IPS DF 6.9 (cell line): ENCODE results near the gene ETFRF1.

Experiments
- DNase-seq: peaks from one replicate; pipeline ENCODE4 v3.0.0-alpha.2; 2013; ENCODE audit warnings: low read depth, low spot score
- H3K27ac ChIP-seq: one replicate; pipeline ENCODE4 v1.5.1; 2013; ENCODE audit warnings: low read length, control low read depth
- H3K27me3 ChIP-seq: 2 replicates; pipeline ENCODE4 v1.6.1; 2013; ENCODE audit warnings: mild to moderate bottlenecking, low read length; ENCODE audit not compliant: control insufficient read depth, insufficient read depth
- H3K36me3 ChIP-seq: 2 replicates; pipeline ENCODE4 v1.6.1; 2013; ENCODE audit warnings: low read length; ENCODE audit not compliant: control insufficient read depth, insufficient read depth
- H3K4me1 ChIP-seq: 2 replicates; pipeline ENCODE4 v1.6.1; 2013; ENCODE audit warnings: low read length; ENCODE audit not compliant: control insufficient read depth, insufficient read depth
- H3K4me3 ChIP-seq: 2 replicates; pipeline ENCODE4 v1.5.1; 2013; ENCODE audit warnings: mild to moderate bottlenecking, low read length
- H3K9me3 ChIP-seq: 2 replicates; pipeline ENCODE4 v1.6.1; 2013; ENCODE audit warnings: low read length, inconsistent platforms; ENCODE audit not compliant: control insufficient read depth, insufficient read depth
- WGBS: extraction: QIAGEN DNeasy Blood & Tissue Kit; methylation state at CpG from one replicate; pipeline ENCODE4 v1.1.7; 2013; ENCODE audit warnings: mixed read lengths, missing lambda C conversion rate; ENCODE audit not compliant: insufficient read length, insufficient coverage; 5-methylcytosine and 5-hydroxymethylcytosine counted together

Gene ETFRF1

GRCh38 chr12:25249931-25250738, 55.1 kb downstream of the ETFRF1 start:
- Histone ChIP-seq H3K27me3 (no peaks in the 10 kb centered on the region), H3K4me1 (no peaks in the 10 kb centered on the region), H3K36me3 (no peaks in the 10 kb centered on the region), H3K9me3 (no peaks in the 10 kb centered on the region), H3K4me3 (peak overlapping the region; percentile 95), H3K27ac (no peak overlapping the region)
- DNase-seq: no peak
- WGBS: no CpG with 5 or more reads among the region's 56 CpGs

GRCh38 chr12:25250744-25251730, 56.0 kb downstream of the ETFRF1 start, which contains the start of gene KRAS:
KRAS (minus strand) TSS chr12:25250929.
- DNase-seq: peak; percentile 92
- H3K27ac ChIP-seq: no peak within 1 kb of the TSS
- no peaks in the 10 kb centered on the region for H3K4me1 ChIP-seq
- H3K27me3 ChIP-seq: no peaks in the 10 kb centered on the region
- peak within 1 kb of the TSS; percentile 95 for H3K4me3 ChIP-seq
- no CpG with 5 or more reads among the region's 105 CpGs for WGBS
- H3K9me3 ChIP-seq: no peaks in the 10 kb centered on the region
- H3K36me3 ChIP-seq: no peaks in the 10 kb centered on the region

GRCh38 chr12:25251769-25252168, 56.7 kb downstream of the ETFRF1 start:
- Histone ChIP-seq H3K4me3 (no peak overlapping the region; the same call in 1 of the 2 replicates), H3K27ac (no peak overlapping the region), H3K36me3 (no peaks in the 10 kb centered on the region), H3K4me1 (no peaks in the 10 kb centered on the region), H3K9me3 (no peaks in the 10 kb centered on the region), H3K27me3 (no peaks in the 10 kb centered on the region)
- no CpG with 5 or more reads among the region's 6 CpGs for WGBS
- DNase-seq: no peak

GRCh38 chr12:25252946-25253345, 57.9 kb downstream of the ETFRF1 start:
- no peaks in the 10 kb centered on the region for H3K4me1 ChIP-seq
- no peaks in the 10 kb centered on the region for H3K9me3 ChIP-seq
- no peak for DNase-seq
- H3K36me3 ChIP-seq: no peaks in the 10 kb centered on the region
- H3K27ac ChIP-seq: no peak overlapping the region
- no peak overlapping the region for H3K4me3 ChIP-seq
- no CpG with 5 or more reads among the region's 3 CpGs for WGBS
- no peaks in the 10 kb centered on the region for H3K27me3 ChIP-seq

- Histone ChIP-seq H3K9me3 (no peaks in the 10 kb centered on the region), H3K36me3 (no peaks in the 10 kb centered on the region), H3K27me3 (no peaks in the 10 kb centered on the region), H3K4me3 (no peak overlapping the region), H3K4me1 (no peaks in the 10 kb centered on the region), H3K27ac (no peak overlapping the region)
- WGBS: no CpG with 5 or more reads among the region's 5 CpGs
- DNase-seq: no peak
Measured at GRCh38 chr12:25253371-25254068, 58.5 kb downstream of the ETFRF1 start.

- no peaks in the 10 kb centered on the region for H3K9me3 ChIP-seq
- no peaks in the 10 kb centered on the region for H3K4me1 ChIP-seq
- no peak overlapping the region for H3K4me3 ChIP-seq
- no peaks in the 10 kb centered on the region for H3K27me3 ChIP-seq
- H3K36me3 ChIP-seq: no peaks in the 10 kb centered on the region
- no peak overlapping the region for H3K27ac ChIP-seq
- WGBS: no CpG with 5 or more reads among the region's 4 CpGs
- no peak for DNase-seq
Measured at GRCh38 chr12:25254271-25254880, 59.3 kb downstream of the ETFRF1 start.
